ENCODE results near the gene USP31. TPM values are rescaled to one million over a fixed set of nuclear protein-coding genes. Genes with fewer than 3 reads are reported as not detected.

Gene USP31
- total and polyA plus RNA-seq, 2 donors = 2.6 to 3.7 TPM

DNA sequence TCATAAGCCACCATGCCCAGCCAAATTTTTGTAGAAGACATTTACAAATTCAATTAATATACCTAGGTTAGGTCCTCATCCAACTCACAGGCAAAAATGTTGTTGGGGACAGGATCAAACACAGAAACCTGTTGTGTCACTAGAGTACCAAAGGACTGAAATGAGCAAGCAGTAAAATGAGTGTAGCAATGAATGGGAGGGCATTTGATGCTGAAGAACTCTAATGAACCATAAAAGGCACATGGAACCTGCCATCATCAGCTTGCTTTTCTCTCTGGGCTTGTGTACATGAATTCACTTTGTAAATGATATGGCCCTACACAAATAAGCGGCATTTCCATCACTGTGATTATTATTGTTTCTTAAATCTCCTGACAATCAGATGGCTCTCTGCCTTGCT, 17.8 kb downstream of the USP31 start:
- Histone ChIP-seq H3K27me3 (ENCODE audit: control insufficient read depth in 2 of 2, insufficient read depth in 1 of 2, low read length in 1 of 2) (no peaks in the 10 kb centered on the region), H3K9me3 (ENCODE audit: control insufficient read depth in 2 of 2, insufficient read depth in 1 of 2, low read length in 1 of 2) (no peaks in the 10 kb centered on the region), H3K4me3 (ENCODE audit: low read length in 2 of 2) (no peak overlapping the region), H3K27ac (ENCODE audit: low read depth in 1 of 2, low read length in 1 of 2) (peak overlapping the region in 1 of 2 donors; percentile 19), H3K36me3 (ENCODE audit: control insufficient read depth in 2 of 2, insufficient read depth in 2 of 2, low read length in 1 of 2) (no peaks in the 10 kb centered on the region), H3K4me1 (ENCODE audit: control insufficient read depth in 2 of 2, insufficient read depth in 2 of 2, low read length in 2 of 2) (no peaks in the 10 kb centered on the region)
- DNase-seq (ENCODE audit: low read depth in 6 of 9, low spot score in 9 of 9) = no peak
- WGBS = 97% methylated on average over 1 of the region's 1 CpG

DNA sequence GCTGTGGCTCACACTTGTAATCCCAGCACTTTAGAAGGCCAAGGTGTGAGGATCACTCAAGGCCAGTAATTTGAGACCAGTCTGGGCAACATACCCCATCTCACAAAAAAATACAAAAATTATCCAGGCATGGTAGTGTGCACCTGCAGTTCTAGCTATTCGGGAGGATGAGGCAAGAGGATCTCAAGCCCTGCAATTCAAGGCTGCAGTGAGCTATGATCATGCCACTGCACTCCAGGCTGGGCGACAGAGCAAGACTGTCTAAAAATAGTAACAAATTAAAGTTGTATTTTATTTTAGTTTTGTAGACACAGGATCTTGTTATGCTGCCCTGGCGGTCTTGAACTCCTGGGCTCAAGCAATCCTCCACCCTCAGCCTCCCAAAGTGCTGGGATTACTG, 18.2 kb downstream of the USP31 start:
- Histone ChIP-seq H3K4me1 (ENCODE audit: control insufficient read depth in 2 of 2, insufficient read depth in 2 of 2, low read length in 2 of 2) (no peaks in the 10 kb centered on the region), H3K27ac (ENCODE audit: low read depth in 1 of 2, low read length in 1 of 2) (no peak overlapping the region), H3K27me3 (ENCODE audit: control insufficient read depth in 2 of 2, insufficient read depth in 1 of 2, low read length in 1 of 2) (no peaks in the 10 kb centered on the region), H3K9me3 (ENCODE audit: control insufficient read depth in 2 of 2, insufficient read depth in 1 of 2, low read length in 1 of 2) (no peaks in the 10 kb centered on the region), H3K4me3 (ENCODE audit: low read length in 2 of 2) (no peak overlapping the region), H3K36me3 (ENCODE audit: control insufficient read depth in 2 of 2, insufficient read depth in 2 of 2, low read length in 1 of 2) (no peaks in the 10 kb centered on the region)
- WGBS = 93% methylated on average over 3 of the region's 3 CpGs
- no peak for DNase-seq (ENCODE audit: low read depth in 6 of 9, low spot score in 9 of 9)

DNA sequence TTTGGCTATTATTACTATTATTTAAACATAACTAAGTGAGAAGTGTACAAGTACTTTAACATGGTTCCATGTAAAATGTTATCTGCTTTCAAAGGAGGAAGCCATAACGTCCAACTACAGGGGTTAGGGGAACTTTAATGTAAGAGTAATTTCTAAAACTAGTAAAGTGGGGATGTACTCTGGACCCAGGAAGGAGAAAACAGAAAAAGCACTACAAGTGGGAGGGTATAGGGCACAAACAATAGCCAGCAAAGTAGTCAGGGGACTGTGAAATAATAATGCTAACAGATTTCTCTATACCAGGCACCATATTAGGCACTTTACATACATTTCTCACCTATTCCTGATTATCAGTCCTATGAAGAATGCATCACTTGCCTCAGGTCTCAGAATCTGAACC, 19.6 kb downstream of the USP31 start:
- no peaks in the 10 kb centered on the region for H3K9me3 ChIP-seq (ENCODE audit: control insufficient read depth in 2 of 2, insufficient read depth in 1 of 2, low read length in 1 of 2)
- WGBS = 82% methylated on average over 1 of the region's 1 CpG
- H3K4me1 ChIP-seq (ENCODE audit: control insufficient read depth in 2 of 2, insufficient read depth in 2 of 2, low read length in 2 of 2) = no peaks in the 10 kb centered on the region
- no peaks in the 10 kb centered on the region for H3K36me3 ChIP-seq (ENCODE audit: control insufficient read depth in 2 of 2, insufficient read depth in 2 of 2, low read length in 1 of 2)
- no peak for DNase-seq (ENCODE audit: low read depth in 6 of 9, low spot score in 9 of 9)
- no peaks in the 10 kb centered on the region for H3K27me3 ChIP-seq (ENCODE audit: control insufficient read depth in 2 of 2, insufficient read depth in 1 of 2, low read length in 1 of 2)
- no peak overlapping the region for H3K27ac ChIP-seq (ENCODE audit: low read depth in 1 of 2, low read length in 1 of 2)
- H3K4me3 ChIP-seq (ENCODE audit: low read length in 2 of 2) = no peak overlapping the region

DNA sequence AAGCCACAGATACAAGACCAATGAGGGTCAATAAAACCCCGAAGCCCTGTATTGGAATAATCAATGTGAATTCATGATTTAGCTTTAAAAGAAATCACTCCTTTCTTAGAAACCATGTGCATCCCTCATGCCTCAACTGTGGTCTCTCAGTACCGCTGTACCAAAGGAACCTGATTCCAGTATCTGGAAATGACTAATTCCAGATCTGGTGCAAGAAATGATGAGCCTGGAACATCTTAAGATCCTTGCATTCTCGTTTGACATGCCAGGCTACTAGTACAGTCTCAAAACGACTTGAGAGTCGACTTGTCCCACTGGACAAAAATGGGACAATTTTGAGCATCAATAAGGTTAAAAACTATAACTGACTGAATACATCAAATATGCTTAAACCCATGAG, 21.2 kb downstream of the USP31 start:
- DNase-seq (ENCODE audit: low read depth in 6 of 9, low spot score in 9 of 9) = no peak
- Histone ChIP-seq H3K9me3 (ENCODE audit: control insufficient read depth in 2 of 2, insufficient read depth in 1 of 2, low read length in 1 of 2) (no peaks in the 10 kb centered on the region), H3K36me3 (ENCODE audit: control insufficient read depth in 2 of 2, insufficient read depth in 2 of 2, low read length in 1 of 2) (no peaks in the 10 kb centered on the region), H3K4me1 (ENCODE audit: control insufficient read depth in 2 of 2, insufficient read depth in 2 of 2, low read length in 2 of 2) (no peaks in the 10 kb centered on the region), H3K4me3 (ENCODE audit: low read length in 2 of 2) (no peak overlapping the region), H3K27ac (ENCODE audit: low read depth in 1 of 2, low read length in 1 of 2) (no peak overlapping the region), H3K27me3 (ENCODE audit: control insufficient read depth in 2 of 2, insufficient read depth in 1 of 2, low read length in 1 of 2) (no peaks in the 10 kb centered on the region)
- WGBS = 93% methylated on average over 5 of the region's 5 CpGs

DNA sequence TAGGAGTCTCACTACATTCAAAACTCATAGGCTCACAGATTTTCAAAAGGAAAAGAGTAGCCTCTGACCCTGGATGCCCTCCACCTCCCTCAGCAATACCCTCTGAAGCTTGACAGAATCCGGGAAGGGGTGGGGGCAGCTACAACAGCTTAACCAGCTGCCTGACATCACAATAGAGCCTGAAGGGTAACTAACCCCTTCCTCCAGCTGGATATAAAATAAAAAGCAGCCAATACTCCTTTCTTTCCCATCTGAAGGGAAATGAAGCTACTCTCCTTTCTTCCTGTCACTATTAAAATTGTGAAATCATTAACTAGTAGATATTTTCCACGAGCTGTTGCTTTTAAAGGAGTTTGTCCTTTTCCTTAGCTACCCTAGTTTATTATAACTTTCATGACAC, 24.0 kb downstream of the USP31 start:
- 76% methylated on average over 2 of the region's 2 CpGs for WGBS
- DNase-seq (ENCODE audit: low read depth in 6 of 9, low spot score in 9 of 9) = no peak
- no peaks in the 10 kb centered on the region for H3K36me3 ChIP-seq (ENCODE audit: control insufficient read depth in 2 of 2, insufficient read depth in 2 of 2, low read length in 1 of 2)
- H3K4me1 ChIP-seq (ENCODE audit: control insufficient read depth in 2 of 2, insufficient read depth in 2 of 2, low read length in 2 of 2) = no peaks in the 10 kb centered on the region
- no peak overlapping the region for H3K27ac ChIP-seq (ENCODE audit: low read depth in 1 of 2, low read length in 1 of 2)
- H3K9me3 ChIP-seq (ENCODE audit: control insufficient read depth in 2 of 2, insufficient read depth in 1 of 2, low read length in 1 of 2) = no peaks in the 10 kb centered on the region
- H3K27me3 ChIP-seq (ENCODE audit: control insufficient read depth in 2 of 2, insufficient read depth in 1 of 2, low read length in 1 of 2) = no peaks in the 10 kb centered on the region
- no peak overlapping the region for H3K4me3 ChIP-seq (ENCODE audit: low read length in 2 of 2)

DNA sequence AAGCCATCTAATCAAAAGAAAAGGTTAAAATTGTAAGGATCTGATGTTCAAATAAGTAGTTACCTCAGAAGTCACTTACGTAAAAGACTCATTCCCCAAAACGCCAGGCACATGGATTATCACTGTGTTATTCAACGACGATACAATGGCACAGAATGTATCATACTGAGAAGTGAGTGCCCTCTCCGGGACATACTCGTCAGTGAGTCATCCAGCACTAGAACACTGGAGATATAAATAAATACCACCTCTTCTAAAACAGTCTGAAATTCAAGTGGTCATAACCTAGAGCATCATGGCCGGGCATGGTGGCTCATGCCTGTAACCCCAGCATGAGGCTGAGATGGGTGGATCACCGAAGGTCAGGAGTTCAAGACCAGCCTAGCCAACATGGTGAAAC, 24.9 kb downstream of the USP31 start:
- no peak overlapping the region for H3K4me3 ChIP-seq (ENCODE audit: low read length in 2 of 2)
- WGBS = 97% methylated on average over 8 of the region's 8 CpGs
- H3K36me3 ChIP-seq (ENCODE audit: control insufficient read depth in 2 of 2, insufficient read depth in 2 of 2, low read length in 1 of 2) = no peaks in the 10 kb centered on the region
- no peak overlapping the region for H3K27ac ChIP-seq (ENCODE audit: low read depth in 1 of 2, low read length in 1 of 2)
- no peaks in the 10 kb centered on the region for H3K4me1 ChIP-seq (ENCODE audit: control insufficient read depth in 2 of 2, insufficient read depth in 2 of 2, low read length in 2 of 2)
- H3K27me3 ChIP-seq (ENCODE audit: control insufficient read depth in 2 of 2, insufficient read depth in 1 of 2, low read length in 1 of 2) = no peaks in the 10 kb centered on the region
- no peaks in the 10 kb centered on the region for H3K9me3 ChIP-seq (ENCODE audit: control insufficient read depth in 2 of 2, insufficient read depth in 1 of 2, low read length in 1 of 2)
- no peak for DNase-seq (ENCODE audit: low read depth in 6 of 9, low spot score in 9 of 9)

DNA sequence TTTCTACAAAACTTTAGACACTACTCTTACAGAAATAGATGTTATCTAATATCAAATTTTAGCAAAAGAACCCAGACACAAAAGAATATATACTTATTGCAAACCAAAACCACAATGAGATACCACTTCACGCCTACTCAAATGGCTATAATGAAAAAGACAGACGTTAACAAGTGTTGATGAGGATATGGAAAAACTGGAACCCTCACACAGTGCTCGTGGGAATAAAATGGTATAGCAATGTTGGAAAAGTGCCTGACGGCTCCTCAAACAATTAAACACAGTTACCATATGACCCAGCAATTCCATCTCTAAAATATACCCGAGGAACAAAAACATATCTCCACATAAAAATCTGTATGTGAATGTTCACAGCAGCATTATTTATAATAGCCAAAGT, 27.1 kb downstream of the USP31 start:
- no peaks in the 10 kb centered on the region for H3K4me1 ChIP-seq (ENCODE audit: control insufficient read depth in 2 of 2, insufficient read depth in 2 of 2, low read length in 2 of 2)
- 94% methylated on average over 5 of the region's 5 CpGs for whole genome bisulfite sequencing
- H3K36me3 ChIP-seq (ENCODE audit: control insufficient read depth in 2 of 2, insufficient read depth in 2 of 2, low read length in 1 of 2) = no peaks in the 10 kb centered on the region
- no peak overlapping the region for H3K27ac ChIP-seq (ENCODE audit: low read depth in 1 of 2, low read length in 1 of 2)
- no peaks in the 10 kb centered on the region for H3K27me3 ChIP-seq (ENCODE audit: control insufficient read depth in 2 of 2, insufficient read depth in 1 of 2, low read length in 1 of 2)
- DNase-seq (ENCODE audit: low read depth in 6 of 9, low spot score in 9 of 9) = no peak
- no peaks in the 10 kb centered on the region for H3K9me3 ChIP-seq (ENCODE audit: control insufficient read depth in 2 of 2, insufficient read depth in 1 of 2, low read length in 1 of 2)
- H3K4me3 ChIP-seq (ENCODE audit: low read length in 2 of 2) = no peak overlapping the region

DNA sequence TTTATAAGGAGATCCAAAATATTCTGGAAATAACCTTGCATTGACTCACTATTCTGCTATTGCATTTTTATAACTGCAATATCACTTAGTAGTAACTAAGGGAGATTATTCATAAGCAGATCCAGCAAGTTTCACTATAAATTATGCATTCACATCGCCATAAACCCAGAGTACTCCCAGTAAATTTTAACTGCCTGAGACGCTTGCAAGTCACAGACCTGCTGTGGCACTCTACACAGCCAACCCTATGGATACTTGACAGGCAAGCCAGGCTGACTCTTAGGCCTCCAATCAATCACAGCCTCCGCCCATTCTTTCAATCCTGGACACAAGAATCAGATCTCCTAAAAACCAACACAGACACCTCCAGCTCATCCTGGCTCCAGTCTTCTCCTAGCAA, 28.2 kb downstream of the USP31 start:
- Histone ChIP-seq H3K27me3 (ENCODE audit: control insufficient read depth in 2 of 2, insufficient read depth in 1 of 2, low read length in 1 of 2) (no peaks in the 10 kb centered on the region), H3K9me3 (ENCODE audit: control insufficient read depth in 2 of 2, insufficient read depth in 1 of 2, low read length in 1 of 2) (no peaks in the 10 kb centered on the region), H3K4me1 (ENCODE audit: control insufficient read depth in 2 of 2, insufficient read depth in 2 of 2, low read length in 2 of 2) (no peaks in the 10 kb centered on the region), H3K36me3 (ENCODE audit: control insufficient read depth in 2 of 2, insufficient read depth in 2 of 2, low read length in 1 of 2) (no peaks in the 10 kb centered on the region), H3K27ac (ENCODE audit: low read depth in 1 of 2, low read length in 1 of 2) (no peak overlapping the region), H3K4me3 (ENCODE audit: low read length in 2 of 2) (no peak overlapping the region)
- 98% methylated on average over 3 of the region's 3 CpGs for WGBS
- DNase-seq (ENCODE audit: low read depth in 6 of 9, low spot score in 9 of 9) = no peak

DNA sequence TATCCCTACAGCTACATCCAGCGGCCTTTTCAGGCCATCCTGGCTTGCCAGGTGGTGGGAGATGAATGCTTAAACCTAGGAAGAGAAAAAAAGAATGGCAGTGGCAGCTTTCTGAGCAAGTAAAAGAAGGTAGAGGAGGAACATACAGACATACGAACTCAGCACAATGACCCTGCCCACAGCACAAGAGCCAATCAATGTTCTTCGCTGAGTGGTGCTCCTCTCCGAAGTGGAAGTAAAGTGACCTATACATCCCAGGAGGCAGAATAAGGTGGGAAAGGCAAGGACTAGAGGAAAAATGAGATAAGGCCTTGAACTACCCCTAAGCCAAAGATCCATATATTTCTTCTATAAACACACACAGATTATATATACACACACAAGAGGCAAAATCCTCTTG, 28.7 kb downstream of the USP31 start:
- Histone ChIP-seq H3K4me1 (ENCODE audit: control insufficient read depth in 2 of 2, insufficient read depth in 2 of 2, low read length in 2 of 2) (no peaks in the 10 kb centered on the region), H3K9me3 (ENCODE audit: control insufficient read depth in 2 of 2, insufficient read depth in 1 of 2, low read length in 1 of 2) (no peaks in the 10 kb centered on the region), H3K27ac (ENCODE audit: low read depth in 1 of 2, low read length in 1 of 2) (no peak overlapping the region), H3K27me3 (ENCODE audit: control insufficient read depth in 2 of 2, insufficient read depth in 1 of 2, low read length in 1 of 2) (no peaks in the 10 kb centered on the region), H3K4me3 (ENCODE audit: low read length in 2 of 2) (no peak overlapping the region), H3K36me3 (ENCODE audit: control insufficient read depth in 2 of 2, insufficient read depth in 2 of 2, low read length in 1 of 2) (no peaks in the 10 kb centered on the region)
- DNase-seq (ENCODE audit: low read depth in 6 of 9, low spot score in 9 of 9) = no peak
- 93% methylated on average over 4 of the region's 4 CpGs for WGBS

DNA sequence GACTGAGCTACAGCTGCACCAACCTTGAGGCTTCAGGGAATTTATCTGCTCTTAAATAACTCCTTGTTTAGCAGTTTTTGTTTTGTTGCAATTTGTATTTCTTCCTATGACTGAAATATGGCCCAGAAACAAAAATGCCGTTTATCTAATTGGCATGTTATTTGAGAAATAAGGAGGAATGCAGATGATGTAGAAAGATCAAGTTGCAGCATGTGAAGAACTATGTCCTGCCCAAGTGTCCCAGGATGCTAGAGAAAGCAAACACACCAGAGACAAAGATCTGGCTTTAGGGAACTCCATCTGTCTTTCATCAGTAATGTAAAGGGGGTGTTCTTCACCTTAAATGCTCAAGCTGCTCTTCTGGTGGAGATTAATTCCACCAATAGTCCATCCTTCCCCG, 29.7 kb downstream of the USP31 start:
- H3K4me1 ChIP-seq (ENCODE audit: control insufficient read depth in 2 of 2, insufficient read depth in 2 of 2, low read length in 2 of 2) = no peaks in the 10 kb centered on the region
- no peaks in the 10 kb centered on the region for H3K36me3 ChIP-seq (ENCODE audit: control insufficient read depth in 2 of 2, insufficient read depth in 2 of 2, low read length in 1 of 2)
- no peaks in the 10 kb centered on the region for H3K27me3 ChIP-seq (ENCODE audit: control insufficient read depth in 2 of 2, insufficient read depth in 1 of 2, low read length in 1 of 2)
- H3K27ac ChIP-seq (ENCODE audit: low read depth in 1 of 2, low read length in 1 of 2) = peak overlapping the region in 1 of 2 donors; percentile 60
- no peak overlapping the region for H3K4me3 ChIP-seq (ENCODE audit: low read length in 2 of 2)
- DNase-seq (ENCODE audit: low read depth in 6 of 9, low spot score in 9 of 9) = no peak
- H3K9me3 ChIP-seq (ENCODE audit: control insufficient read depth in 2 of 2, insufficient read depth in 1 of 2, low read length in 1 of 2) = no peaks in the 10 kb centered on the region
- 98% methylated on average over 2 of the region's 2 CpGs for WGBS

Data from thymus (tissue), 11 donors.